CD4-positive, alpha-beta T cell treated with Interleukin-6 at 100 ng/mL for 8 hours (primary cell): ENCODE data around the gene MYH9.

ENCODE experiments used
- DNase-seq: peaks from one replicate; pipeline ENCODE4 v3.0.0-alpha.2; 2020; ENCODE audit warnings: mixed read lengths, low spot score

Gene MYH9

DNA sequence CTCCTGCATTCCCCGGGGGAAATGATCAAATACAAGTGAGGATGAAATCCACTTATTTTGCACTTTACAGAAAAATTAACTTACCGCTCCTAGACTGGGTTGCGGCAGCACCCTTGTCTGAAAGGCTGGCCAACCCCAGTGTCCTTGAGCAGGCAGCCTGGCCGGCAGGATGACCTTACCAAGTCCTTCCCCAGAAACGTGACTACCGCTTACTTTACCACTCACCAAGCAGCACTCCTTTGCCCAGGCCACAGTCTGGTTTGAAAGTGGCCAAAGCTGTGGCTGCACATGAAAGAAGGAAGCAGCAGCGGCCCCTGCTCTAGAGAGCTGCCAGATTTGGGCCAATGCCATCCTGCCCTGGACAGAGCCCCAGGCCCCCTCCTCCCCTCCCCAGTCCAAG, 20.3 kb downstream of the MYH9 start:
- DNase-seq, result no peak

DNA sequence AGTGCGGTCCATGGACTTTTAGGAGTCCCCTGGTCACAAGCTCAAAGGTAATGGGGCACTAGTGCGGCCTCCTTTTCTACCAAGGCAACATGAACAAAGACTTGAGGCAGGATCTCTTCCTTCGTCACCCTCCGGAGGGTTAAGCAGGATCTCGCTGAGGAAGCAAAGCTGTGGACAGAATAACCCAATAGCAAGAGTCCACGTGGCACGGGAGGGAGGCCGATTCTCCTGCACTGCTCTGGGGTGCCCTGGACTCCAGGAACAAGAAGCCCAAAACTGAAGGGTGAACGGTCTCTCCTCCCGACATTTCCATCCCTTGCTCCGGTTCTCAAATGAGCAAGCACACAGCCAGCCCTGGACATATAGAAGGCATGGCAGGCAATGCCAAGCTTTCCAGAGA, 20.7 kb downstream of the MYH9 start:
- DNase-seq, result no peak

DNA sequence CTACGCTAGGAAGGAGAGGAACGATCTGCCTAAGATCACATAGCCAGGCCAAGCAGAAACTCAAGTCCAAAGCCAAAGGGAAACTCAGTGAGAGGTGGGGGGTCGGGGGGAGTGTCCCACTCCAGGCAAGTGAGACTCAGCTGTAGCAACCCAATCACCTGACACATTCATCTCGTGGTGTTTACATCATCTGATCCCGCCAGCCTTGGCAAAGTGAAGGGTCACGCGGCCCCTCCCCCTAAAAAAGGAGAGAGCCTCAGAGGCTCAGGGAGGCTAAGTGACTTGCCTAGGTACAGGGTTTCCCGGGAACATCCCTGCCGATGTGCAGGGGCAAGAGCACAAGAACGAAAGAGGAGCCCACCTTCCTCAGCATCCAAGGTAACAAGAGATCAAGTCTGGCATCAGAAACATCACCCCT, 21.5 kb downstream of the MYH9 start:
- DNase-seq, result no peak

DNA sequence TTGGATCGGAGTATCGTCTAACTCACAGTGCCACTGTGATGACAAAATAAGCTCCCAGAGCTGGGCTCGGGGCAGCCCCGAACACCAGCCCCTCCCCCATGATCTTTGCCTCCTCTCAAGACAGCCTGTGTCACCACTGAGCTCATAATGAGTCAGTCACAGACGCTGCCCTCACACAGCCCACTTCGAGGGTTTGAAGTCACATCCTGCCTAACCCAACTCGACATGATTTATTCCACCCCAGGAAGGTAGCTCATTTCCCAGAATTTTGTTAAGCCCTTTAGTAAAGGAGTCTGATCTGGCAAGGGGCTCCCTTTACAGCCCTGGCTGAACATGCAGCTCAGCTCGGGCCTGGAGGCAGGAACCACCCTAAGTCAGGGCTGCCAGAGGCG, 22.8 kb downstream of the MYH9 start:
- peak; percentile 88 for DNase-seq

DNA sequence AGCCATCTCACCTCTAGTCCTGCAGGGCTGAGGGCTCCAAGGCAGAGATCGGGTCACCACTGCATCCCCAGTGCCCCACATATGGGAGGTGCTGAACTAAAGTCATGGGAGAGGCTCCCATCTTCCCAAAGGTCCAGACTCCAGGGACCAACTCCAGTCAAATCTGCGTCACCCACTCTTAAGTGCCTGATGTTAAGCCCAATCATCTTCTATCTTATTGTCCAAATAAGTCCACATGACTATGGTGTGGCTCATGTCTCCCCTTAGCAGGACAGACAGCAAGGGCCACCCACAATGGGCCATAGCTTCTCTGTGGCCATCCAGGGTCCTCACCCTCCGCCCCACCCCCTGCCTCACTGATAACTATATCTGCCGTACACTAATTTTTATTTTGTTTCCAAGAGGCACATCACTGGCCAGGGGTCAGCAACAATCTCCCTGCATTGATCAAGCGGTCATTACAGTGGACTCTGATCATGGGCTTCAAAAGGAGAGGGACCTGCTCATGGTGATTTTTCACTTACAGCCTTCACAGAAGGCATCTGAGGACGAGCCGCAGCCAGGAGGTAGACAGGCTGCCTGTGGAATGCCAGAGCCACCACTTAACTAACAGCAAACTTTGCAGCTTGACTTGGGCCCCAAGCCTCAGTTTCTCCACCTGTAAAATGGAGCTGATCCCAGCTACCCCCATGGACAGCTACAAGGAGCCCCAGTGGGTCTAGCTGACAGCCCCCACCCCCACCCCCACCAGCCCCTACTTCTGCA, 23.3 kb downstream of the MYH9 start:
- DNase-seq, result no peak

DNA sequence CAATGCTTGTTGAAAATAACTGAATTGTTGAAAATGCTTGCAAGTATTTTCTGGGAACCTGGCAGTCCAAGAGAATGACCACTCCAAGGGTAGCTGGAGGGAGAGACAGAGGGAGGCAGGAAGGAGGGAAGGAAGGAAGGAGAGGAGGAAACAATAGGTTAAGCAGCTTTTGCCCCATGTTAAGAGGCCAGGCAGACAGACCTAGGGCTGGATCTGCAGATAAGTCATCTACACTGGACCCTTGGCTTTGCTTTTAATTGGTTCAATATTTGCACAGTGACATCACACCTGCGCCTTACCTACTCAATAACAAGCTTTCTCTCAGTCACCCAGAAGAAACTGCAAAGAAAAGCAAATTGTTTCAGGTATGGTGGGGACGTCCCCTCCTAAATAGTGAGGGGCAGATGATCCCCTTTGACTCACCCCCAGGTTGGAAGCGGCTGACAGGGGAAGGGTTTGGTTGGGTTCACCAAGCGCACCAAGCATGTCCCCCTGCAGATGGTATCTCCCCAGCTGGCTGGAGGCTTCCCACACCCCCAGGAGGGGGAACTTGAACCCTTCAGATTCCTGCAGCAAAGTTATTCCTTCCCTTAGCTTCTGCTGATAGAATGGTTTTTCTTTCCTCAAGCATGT, 24.3 kb downstream of the MYH9 start:
- DNase-seq, result no peak

DNA sequence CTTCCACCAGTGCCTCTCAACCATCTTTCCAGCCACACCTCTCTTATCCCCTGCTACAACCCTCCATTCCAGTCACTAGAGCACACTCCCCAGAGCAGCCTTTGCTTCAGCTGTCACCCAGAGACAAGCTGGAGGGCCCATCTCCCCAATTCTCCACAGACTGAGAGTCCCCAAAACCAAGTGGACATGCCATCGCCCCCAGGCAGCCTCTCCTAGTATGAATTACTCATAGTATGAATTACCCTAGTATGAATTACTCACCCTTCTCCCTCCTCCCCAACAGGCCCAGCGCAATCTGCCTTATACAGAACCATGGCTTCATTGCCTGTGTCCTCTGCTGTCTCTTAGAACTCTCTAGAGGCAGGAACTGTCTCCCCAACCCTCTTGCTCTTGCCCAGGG, 24.8 kb downstream of the MYH9 start:
- DNase-seq, result no peak

DNA sequence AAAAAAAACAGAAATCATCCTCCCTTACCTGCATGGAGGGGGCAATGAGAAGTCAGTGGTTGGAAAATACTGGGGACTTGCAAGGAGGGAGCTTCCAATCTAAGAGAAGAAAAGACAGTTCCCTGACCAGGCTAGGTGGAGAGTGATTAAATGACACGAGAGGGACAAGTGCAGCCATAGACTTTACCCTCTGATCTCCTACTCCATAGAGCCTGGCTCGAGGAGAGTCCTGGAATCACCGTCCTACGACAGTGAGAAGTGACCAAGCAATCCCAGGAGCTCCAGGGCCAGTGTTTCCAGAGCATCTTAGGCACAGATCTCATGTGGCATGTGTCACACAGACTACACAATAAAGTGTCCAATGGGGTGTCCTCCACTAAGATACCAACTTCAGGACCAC, 25.7 kb downstream of the MYH9 start:
- DNase-seq, result no peak

DNA sequence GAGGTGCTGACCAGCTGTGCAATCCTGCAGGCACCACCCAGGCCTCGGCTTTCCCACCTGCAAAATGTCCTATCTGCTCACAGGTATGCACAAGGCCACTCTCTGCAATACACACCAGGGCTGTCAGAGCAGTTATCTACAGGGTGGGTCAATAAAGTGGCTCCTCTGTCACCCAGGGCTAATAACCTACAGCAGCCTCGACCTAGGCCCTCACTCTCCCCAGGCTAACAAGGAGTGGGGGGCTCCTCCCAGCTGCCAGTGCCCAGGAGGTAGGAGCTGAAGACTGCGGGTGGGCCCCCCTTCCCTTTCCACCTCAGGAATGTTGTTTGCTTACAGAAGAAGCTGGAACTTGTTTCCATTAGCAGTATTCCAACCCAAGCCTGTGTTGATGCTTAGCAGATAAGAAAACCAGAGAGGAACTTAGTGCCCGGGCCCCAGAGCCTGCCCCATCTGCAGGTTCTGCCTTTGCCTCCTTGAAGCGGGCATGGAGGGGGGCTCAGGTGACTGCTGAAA, 26.8 kb downstream of the MYH9 start:
- no peak for DNase-seq

DNA sequence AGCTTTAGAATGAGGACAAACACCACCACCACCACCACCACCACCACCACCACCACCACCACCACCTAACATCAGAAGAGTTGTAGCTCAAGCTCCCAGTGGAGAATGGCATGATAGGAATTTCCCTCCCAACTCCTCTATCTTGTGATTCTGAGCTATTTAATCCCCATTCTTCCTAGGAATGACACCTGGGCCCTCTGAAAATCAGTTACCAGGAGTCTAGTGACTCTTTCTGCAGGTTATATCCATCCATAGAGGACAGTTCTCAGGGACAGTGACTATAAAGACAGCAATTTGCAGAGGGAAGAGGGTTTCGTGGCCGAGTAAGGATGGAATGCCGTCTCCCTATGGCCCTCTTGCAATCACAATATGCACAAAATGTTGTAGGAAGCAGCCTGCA, 27.8 kb downstream of the MYH9 start:
- DNase-seq, result no peak

DNA sequence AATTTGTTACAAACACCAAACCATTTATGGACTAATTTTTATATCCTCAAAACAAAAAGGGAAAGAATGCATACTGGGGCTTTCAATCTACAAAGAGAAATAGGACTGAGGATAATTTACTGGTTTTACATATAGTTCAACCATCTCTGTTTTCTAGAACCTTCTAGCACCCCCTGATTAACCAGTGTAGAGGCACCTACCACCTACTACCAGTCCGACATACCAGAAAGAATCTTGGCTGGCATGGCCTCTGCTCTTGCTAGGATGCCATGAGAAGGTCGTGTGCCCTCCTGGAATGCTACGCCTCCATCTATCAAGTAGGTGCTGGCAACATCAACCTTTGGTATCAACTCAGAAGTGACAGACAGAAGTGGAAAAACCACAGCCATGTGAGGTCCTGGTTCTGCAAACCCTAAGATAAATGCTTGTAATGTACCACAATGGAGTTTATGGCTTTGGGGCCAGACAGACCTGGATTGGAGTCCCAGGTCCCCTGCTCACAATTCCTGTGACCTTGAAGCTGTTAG, 28.2 kb downstream of the MYH9 start:
- DNase-seq, result no peak

DNA sequence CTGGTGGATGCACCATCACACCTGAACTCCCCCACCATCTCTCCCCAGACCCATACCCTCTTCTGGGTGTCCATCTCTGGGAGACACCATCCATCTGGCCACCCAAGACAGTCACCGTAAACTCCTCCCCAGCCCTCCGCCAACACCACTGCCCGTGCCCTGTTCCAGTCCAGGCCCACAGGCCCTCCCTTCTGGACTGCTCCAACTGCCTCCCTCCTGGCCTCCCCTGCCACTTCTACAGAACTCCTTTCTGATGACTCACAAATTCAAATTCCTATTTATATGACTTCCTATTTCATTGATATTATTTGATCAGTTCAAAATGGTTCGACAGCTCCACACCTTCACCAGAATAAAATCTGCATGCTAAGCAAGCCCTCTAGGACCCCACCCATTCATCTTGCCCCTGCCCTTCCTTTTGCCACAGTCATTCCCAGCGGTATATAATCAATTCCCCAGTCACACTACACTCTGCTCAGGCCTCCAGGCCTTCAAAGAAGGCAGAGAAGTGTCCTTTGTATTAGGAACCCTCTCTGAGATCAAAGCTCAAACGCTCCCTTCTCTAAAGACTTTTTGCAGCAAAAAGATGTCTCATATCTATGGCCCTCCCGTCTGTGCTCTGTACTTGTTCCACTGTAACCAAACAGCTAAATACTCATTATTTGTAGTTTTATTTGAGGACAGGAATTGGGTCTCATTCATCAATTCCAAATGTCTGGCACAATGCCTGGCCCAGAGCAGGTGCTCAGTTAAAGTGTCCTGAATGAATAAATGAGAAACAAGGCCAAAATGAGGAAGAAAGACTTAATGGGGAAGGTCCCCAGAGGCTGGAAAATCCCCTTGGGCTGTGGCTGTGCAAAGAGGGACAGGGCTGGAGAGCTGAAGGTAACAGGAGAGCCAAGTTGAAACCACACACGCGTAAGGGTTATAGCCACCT, 29.0 kb downstream of the MYH9 start:
- DNase-seq, result no peak

DNA sequence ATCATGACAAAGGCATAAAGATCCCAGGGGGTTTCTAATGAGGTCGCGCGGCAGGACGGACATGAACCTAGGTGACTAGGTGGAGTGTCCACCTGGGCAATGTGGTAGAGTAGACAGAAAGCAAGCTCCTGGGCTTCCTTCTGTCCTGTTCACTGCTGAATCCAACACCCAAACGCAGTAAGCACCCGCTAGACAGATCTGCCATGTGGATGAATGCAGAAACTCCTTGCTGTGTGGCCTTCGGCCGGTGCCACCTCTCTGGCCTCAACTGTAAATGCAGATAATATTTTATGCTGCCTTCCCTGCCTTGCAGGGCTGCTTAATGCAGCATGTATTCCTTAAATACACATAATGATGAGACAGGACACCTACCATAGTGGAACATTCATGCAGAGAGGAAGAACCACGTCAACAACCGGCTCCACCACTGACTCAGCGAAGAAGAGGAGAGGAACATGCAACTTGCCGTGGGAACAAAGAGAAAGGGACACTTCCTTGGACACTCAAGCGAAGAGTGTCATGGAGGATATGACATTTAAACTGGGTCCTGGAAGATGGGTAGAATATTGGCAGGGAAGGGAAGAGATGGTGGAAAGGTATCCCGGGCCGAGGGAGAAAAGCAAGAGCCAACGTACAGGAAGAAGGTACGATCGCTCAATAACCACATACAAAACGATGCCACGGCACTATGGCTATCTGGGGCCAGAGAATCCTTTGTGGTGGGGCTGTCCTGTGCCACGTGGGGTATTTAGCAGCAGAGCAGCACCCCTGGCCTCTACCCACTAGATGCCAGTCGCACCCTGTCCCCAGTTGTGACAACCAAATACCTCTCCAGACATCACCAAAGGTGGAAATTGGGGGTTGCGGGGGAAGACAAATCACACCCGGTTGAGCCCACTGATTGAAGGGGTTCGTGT, 30.8 kb downstream of the MYH9 start:
- DNase-seq, result peak; percentile 46

DNA sequence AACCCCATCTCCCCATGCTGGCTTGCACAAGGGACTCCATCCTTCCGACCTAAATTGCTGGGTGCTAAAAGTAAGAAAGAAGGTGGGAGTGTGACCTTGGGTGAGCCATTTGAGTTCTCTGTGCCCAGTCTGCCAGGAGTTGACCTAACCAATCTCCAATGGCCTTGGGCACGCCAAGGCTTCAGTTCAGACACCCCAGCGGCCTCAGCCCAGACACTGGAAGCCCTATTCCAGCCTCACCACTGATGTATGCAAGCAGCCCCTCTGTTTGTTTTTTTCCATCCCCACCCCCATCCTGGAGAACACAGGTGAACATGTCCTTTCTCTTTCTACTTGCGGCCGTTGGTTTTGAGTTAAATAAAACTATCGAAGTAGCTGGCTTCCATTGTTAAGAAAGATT, 31.9 kb downstream of the MYH9 start:
- DNase-seq, result no peak

DNA sequence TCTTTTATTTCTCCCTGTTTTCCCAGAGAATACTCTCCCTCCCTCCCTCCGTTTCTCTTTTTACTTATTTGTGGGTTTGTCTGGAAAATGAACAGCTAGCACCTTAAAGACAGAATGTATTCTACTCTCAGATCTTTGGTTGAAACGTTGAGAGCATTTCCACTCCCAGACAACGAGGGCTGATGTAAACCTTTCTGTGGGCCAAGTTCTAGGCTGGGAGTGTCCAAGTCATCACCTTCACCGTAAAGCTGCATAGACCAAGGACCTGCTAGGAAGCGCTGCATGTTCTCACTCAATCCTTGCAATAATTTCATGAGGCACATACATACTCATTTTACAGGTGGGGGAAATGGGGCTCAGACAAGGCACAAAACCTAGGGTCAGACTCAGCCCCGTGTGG, 32.4 kb downstream of the MYH9 start:
- no peak for DNase-seq

DNA sequence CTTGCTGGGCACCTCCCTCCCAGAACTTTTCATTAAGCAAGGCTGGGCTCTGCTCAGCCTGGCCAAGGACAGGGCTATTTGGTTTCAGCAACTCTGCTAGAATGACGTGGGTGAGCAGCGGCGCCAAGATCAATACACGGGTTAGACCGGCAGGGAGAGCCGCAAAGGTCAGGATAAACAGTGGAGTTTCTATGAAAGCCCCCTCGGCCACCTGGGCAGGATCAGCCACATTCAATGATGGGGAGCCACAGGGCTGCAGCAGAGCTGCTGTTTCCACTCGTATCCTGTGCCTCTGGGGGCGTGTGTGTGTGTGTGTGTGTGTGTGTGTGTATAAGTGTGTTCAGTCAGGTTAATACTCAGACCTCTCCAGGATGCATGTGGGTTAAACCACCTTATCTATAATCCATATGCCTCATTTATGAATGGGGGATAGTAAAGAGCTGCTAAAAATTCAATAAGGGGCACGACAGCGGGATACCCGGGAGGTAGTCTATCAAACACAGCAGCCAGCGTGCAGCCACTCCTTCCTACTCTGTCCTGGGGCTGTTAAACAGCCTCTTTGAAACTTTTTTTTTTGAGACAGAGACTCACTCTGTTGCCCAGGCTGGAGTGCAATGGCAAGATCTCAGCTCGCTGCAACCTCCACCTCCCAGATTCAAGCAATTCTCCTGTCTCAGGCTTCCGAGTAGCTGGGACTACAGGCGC, 34.8 kb downstream of the MYH9 start:
- DNase-seq, result no peak

DNA sequence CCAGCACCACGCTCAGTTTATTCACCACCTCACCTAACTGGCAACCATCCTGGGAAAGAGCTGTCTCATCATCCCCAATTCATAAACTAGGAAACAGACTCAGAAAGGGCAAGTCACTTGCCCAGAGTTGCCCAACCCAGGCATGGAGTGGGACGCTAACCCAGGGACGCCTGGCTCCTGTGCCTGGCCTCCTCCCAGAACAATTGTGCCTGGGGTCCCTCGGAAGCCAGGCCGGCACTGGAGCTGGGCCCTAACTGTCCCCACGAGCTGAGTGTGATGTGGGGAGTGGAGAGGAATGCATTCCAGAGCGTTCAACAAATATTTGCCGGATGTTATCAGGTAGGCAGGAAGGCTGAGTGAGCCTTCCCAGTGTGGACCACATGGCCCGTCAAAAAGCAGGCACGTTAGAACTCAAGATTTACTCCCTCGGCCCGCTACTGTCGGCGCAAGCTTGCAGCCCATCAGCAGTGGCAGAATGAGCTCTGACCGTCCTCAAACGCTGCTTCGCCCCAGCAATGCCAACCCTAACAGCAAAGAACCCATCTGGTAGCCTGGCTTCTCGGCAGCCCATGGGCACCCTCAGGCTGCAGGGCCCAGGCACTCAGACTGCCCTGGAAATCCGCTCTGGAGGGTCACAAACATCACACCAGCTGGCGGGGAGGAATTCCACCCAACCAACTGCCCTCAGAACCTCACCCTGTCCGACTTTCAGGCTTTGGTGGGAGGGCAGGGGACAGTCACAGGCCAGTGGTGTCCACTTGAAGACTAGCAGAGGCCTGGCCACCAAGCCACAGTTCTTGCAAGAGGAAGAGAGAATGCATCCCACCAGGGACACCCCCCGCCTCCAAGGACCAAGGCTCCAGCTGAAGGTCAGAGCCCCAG, 35.6 kb downstream of the MYH9 start:
- no peak for DNase-seq

DNA sequence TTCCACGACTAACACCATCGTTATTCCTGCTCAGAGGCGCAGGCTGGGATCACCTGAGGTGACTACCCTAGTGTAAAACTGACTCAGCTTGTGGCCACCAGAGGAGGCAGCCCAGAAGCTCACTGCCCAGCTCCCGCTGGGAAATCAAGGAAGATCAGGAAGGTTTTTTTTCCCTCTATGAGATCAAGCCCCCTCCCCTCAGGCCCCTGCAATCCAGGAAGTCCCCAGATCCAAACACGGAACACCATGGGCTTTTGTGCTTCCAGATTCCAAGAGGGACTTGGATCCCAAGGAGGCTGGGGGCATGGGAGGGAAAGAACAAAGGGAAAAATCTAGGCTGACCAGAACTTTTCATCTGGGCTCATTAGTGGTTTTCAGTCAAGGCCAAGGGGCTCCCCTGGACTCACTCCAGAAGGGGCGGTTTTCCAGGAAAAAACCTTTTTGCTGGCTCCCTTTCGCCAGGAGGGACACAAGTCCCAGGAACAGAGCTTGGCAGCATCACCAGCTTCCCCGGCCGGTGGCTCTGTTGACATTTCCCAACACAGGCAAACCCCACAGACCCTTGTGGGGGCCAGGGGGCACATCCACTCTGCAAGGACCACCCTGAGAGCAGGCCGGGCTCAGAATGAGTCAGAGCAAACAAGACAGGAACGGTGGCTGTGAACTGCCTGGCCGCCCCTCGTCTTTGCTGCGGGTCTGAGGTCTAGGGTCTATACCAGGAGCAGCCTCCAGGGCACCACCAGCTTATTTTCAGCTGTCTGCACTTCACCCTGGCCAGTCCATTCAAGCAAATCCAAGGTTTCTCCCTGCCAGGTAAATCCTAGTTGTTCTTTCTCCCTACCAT, 36.8 kb downstream of the MYH9 start:
- no peak for DNase-seq

DNA sequence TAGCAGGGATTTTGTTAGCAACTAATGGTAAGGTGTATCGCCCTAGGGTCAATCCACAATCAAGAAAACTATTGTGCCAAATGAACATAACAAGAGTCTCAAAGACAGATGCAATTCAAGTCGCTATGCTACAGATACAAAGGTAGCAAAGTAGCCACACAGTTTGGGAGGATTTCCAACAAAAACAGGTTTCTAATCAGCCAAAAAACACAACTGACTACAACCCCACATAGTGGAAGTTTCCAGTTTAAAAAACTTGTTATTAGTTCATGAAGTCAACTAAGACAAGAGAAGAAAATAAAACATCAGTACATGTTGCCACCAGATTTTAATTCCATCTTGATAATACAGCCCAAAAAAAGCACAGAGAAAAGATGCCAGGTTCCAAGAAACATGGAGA, 38.0 kb downstream of the MYH9 start:
- DNase-seq, result no peak
